ENCODE measurements around the gene SKOR2. TPM values are rescaled to one million over a fixed set of nuclear protein-coding genes. Genes with fewer than 3 reads are reported as not detected.

The SKOR2 gene
- total RNA-seq, 4 donors from 2014 or later, result not detected

- peaks cover 0 to 33% of the 10 kb centered on the region in 2 donors for H3K27me3 ChIP-seq
Measured at GRCh38 chr18:47250391-47251046, 941 bp downstream of the SKOR2 start.

GRCh38 chr18:47249314-47249981, 2.0 kb downstream of the SKOR2 start:
- no peak overlapping the region for H3K27ac ChIP-seq
- no peak for TF ChIP-seq POLR2A (IDR thresholded peaks at IDR 0.05)
- TF ChIP-seq CTCF (IDR thresholded peaks at IDR 0.05), result no peak
- H3K27me3 ChIP-seq, result peaks cover 0 to 38% of the 10 kb centered on the region in 2 donors
- no peaks in the 10 kb centered on the region for H3K4me1 ChIP-seq
- no peak for DNase-seq
- no peaks in the 10 kb centered on the region for H3K9me3 ChIP-seq
- no peak overlapping the region for H3K4me3 ChIP-seq
- H3K36me3 ChIP-seq, result no peaks in the 10 kb centered on the region

More at GRCh38 chr18:47250391-47251046, 941 bp downstream of the SKOR2 start:
- no peak for DNase-seq
- H3K4me1 ChIP-seq, result no peaks in the 10 kb centered on the region
- H3K27ac ChIP-seq, result no peak overlapping the region
- no peaks in the 10 kb centered on the region for H3K36me3 ChIP-seq
- TF ChIP-seq CTCF (IDR thresholded peaks at IDR 0.05) (no peak), POLR2A (IDR thresholded peaks at IDR 0.05) (no peak)
- H3K4me3 ChIP-seq, result no peak overlapping the region
- no peaks in the 10 kb centered on the region for H3K9me3 ChIP-seq

- no peak for DNase-seq
- TF ChIP-seq POLR2A (IDR thresholded peaks at IDR 0.05), result no peak
- TF ChIP-seq CTCF (IDR thresholded peaks at IDR 0.05), result no peak
- no peaks in the 10 kb centered on the region for H3K4me1 ChIP-seq
- no peak overlapping the region for H3K27ac ChIP-seq
- peaks cover 0 to 38% of the 10 kb centered on the region in 2 donors for H3K27me3 ChIP-seq
- H3K4me3 ChIP-seq, result no peak overlapping the region
- H3K9me3 ChIP-seq, result no peaks in the 10 kb centered on the region
- H3K36me3 ChIP-seq, result no peaks in the 10 kb centered on the region
Measured at GRCh38 chr18:47248604-47249313, 2.7 kb downstream of the SKOR2 start.

GRCh38 chr18:47248115-47248603, 3.3 kb downstream of the SKOR2 start:
- TF ChIP-seq CTCF (IDR thresholded peaks at IDR 0.05) (no peak), POLR2A (IDR thresholded peaks at IDR 0.05) (no peak)
- H3K9me3 ChIP-seq, result no peaks in the 10 kb centered on the region
- peaks cover 0 to 38% of the 10 kb centered on the region in 2 donors for H3K27me3 ChIP-seq
- H3K4me3 ChIP-seq, result no peak overlapping the region
- no peak for DNase-seq
- H3K4me1 ChIP-seq, result no peaks in the 10 kb centered on the region
- H3K36me3 ChIP-seq, result no peaks in the 10 kb centered on the region
- H3K27ac ChIP-seq, result no peak overlapping the region

GRCh38 chr18:47247416-47248114, 3.9 kb downstream of the SKOR2 start:
- Histone ChIP-seq H3K27ac (no peak overlapping the region), H3K27me3 (peaks cover 0 to 38% of the 10 kb centered on the region in 2 donors), H3K4me1 (no peaks in the 10 kb centered on the region), H3K36me3 (no peaks in the 10 kb centered on the region), H3K9me3 (no peaks in the 10 kb centered on the region), H3K4me3 (no peak overlapping the region)
- DNase-seq, result no peak
- TF ChIP-seq CTCF (IDR thresholded peaks at IDR 0.05) (peak in 1 of 6 experiments; percentile 3), POLR2A (IDR thresholded peaks at IDR 0.05) (no peak)

Data from Peyer's patch (tissue), 4 donors.